ENCODE results near the gene FAM13C.
"Not testable (repeated sequence)": the region's sequence is repeated elsewhere in the genome, so short reads cannot be mapped to it uniquely, and the experiment has no call there.

FAM13C gene

DNA sequence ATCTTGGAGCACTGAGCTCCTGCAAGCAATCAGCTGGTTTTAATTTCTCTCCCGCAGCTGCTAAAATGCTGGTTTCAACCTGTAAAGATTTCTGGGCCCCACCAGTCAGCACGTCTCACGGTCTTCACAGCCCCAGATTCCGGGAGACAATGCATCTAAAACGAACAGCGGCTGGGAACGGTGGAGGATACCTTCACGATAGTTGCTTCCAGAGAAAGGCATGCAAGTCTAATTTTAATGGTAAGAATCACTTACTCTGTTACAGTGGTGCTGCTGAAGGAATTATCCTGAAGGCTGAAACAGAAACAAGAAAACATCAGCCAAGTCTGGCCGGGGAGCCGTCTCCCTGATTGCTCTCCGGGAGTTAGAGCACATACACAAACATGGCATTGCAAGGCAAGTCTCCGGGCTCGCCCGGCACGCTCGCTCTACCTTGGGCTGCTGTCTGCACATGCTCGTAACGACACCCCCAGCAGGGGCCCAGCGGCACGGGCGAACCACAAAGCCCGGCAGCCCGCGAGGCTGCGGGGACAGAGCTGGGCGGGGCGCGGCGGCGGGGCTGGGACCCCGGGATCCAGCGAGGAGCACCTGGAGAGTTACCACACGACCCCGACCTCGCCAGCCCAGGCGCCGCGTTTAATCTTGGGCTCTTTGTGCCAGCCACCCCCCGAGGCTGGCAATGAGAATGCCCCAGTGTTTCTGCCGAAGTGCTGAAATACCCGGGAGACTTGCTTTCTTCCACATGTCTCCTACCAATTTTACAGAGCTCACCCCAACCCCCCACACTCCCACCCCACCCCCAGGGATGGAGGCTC is at the start of gene FAM13C:
Gene FAM13C, minus strand, starts transcription at position 406 of the 815 bp plus-strand sequence. Its CDS starts 89 bp downstream, at position 317.
- TF ChIP-seq, protein P1, sequence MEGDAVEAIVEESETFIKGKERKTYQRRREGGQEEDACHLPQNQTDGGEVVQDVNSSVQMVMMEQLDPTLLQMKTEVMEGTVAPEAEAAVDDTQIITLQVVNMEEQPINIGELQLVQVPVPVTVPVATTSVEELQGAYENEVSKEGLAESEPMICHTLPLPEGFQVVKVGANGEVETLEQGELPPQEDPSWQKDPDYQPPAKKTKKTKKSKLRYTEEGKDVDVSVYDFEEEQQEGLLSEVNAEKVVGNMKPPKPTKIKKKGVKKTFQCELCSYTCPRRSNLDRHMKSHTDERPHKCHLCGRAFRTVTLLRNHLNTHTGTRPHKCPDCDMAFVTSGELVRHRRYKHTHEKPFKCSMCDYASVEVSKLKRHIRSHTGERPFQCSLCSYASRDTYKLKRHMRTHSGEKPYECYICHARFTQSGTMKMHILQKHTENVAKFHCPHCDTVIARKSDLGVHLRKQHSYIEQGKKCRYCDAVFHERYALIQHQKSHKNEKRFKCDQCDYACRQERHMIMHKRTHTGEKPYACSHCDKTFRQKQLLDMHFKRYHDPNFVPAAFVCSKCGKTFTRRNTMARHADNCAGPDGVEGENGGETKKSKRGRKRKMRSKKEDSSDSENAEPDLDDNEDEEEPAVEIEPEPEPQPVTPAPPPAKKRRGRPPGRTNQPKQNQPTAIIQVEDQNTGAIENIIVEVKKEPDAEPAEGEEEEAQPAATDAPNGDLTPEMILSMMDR (IDR thresholded peaks at IDR 0.05; ENCODE audit: low read depth, low read length): no peak

DNA sequence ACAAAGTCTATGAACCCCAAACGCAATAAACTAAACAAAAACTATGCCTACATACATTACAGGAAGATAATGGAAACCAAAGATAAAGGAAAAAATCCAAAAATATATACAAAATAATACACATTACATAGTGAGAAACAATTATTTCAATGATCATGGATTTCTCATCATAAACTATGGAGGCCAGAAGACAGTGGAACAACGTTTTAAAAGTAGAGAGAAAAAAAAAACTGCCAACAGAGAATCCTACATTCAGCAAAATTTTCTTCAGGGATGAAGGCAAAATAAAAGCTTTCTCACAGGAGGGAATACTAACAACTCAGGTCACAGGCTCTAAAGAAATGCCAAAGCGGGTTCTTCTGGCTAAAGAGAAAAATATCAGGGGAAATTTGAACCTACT is 42.9 kb upstream of the FAM13C start:
- no peak for DNase-seq (ENCODE audit: extremely low read depth, low read depth)
- TF ChIP-seq, protein P1 (IDR thresholded peaks at IDR 0.05; ENCODE audit: low read depth, low read length): no peak

More for the DNA sequence above, at the start of gene FAM13C:
- DNase-seq (ENCODE audit: extremely low read depth, low read depth): peak; percentile 10

DNA sequence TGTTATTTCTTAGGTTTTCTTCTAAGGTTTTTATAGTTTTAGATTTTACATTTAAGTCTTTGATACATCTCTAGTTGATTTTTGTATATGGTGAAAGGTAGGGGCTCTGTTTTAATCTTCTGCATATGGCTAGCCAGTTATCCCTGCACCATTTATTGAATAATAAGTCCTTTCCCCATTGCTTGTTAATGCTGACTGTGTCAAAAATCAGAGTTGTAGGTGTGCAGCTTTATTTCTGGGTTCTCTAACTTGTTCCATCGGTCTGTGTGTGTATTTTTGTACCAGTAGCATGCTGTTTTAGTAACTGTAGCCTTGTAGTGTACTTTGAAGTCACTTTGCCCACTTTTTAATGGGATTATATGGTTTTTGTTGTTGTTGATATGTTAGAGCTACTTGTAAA is 37.9 kb upstream of the FAM13C start:
- TF ChIP-seq, protein P1 (IDR thresholded peaks at IDR 0.05; ENCODE audit: low read depth, low read length): no peak
- DNase-seq (ENCODE audit: extremely low read depth, low read depth): no peak

DNA sequence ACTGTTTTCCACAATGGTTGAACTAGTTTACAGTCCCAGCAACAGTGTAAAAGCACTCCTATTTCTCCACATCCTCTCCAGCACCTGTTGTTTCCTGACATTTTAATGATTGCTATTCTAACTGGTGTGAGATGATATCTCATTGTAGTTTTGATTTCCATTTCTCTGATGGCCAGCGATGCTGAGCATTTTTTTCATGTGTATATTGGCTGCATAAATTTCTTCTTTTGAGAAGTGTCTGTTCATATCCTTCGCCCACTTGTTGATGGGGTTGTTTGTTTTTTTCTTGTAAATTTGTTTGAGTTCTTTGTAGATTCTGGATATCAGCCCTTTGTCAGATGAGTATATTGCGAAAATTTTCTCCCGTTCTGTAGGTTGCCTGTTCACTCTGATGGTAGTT is 37.0 kb upstream of the FAM13C start:
- DNase-seq (ENCODE audit: extremely low read depth, low read depth): not testable (repeated sequence)

DNA sequence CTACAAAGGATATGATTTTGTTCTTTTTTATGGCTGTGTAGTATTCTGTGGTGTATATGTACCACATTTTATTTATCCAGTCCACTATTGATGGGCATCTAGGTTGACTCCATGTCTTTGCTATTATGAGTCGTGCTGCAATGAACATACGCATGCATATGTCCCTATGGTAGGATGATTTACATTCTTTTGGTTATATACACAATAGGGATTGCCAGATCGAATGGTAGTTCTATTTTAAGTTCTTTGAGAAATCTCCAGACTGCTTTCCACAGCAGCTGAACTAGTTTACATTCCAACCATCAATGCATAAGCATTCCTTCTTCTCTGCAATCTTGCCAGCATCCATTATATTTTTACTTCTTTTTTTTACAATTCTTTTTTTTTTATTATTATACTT is 35.6 kb upstream of the FAM13C start:
- no peak for DNase-seq (ENCODE audit: extremely low read depth, low read depth)
- TF ChIP-seq, protein P1 (IDR thresholded peaks at IDR 0.05; ENCODE audit: low read depth, low read length): no peak

DNA sequence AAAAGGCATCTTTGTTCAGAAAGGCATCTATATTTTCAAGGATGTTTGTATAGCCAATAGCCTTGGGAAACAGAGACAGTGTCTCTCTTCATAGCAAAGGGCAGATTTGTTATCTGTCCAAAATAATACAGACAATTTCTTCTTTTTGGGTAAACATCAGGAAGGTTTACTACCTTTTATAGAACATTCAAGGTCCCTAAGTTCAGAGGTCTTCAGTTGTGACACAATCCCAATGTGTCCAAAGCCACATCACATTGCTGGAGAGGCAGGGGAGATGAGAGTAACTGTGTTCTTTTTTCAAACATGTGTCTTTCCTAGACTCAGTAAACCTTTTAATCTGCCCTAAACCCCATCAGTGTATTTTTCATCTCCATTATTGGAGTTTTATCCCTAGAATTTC is 33.6 kb upstream of the FAM13C start:
- DNase-seq (ENCODE audit: extremely low read depth, low read depth): no peak

DNA sequence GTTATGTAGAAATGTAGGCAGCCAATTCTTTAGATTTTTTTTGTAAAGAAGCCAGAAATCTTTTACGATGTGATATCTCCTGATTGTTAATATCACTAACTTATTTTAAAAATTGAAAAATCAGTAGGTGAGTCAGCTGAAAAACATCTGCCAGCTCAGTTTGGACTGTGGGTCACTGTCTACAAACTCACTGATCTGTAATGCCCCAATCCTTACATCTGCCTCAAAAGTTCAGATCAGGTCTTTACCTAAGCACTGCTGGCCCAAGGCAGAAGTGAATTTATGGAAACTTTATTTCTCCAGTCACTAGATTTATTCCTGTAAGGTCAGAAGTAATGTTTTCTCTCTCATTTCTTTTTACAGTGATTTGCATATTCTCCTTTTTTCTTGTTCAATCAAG is 31.0 kb upstream of the FAM13C start:
- TF ChIP-seq, protein P1 (IDR thresholded peaks at IDR 0.05; ENCODE audit: low read depth, low read length): no peak
- no peak for DNase-seq (ENCODE audit: extremely low read depth, low read depth)

More for the DNA sequence above, 33.6 kb upstream of the FAM13C start:
- TF ChIP-seq, protein P1 (IDR thresholded peaks at IDR 0.05; ENCODE audit: low read depth, low read length): no peak

DNA sequence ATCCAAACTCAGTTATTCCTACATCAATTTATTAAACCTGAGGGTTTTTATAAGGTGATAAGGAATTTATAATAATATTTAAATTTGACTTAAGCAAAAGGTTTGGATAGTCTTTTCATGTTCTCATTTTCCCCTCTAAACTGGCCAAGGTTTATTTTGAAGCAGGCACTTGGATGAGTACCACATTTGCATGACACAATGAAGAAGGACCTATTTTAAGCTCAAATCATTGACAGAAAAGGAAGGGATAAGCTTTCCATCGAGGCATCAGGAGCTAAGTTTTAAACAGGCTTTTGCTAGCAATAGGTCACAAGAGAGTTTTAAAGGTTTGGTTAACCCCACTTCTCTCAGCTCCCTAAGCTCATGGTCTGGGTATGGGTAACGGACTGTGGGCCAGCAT is 28.7 kb upstream of the FAM13C start:
- TF ChIP-seq, protein P1 (IDR thresholded peaks at IDR 0.05; ENCODE audit: low read depth, low read length): no peak
- no peak for DNase-seq (ENCODE audit: extremely low read depth, low read depth)
